HG03460 (cell line): ENCODE data around the gene EDN3.

ENCODE experiments used
- ATAC-seq: cut with Tn5 transposase; IDR thresholded peaks from one replicate; pipeline ENCODE4 v1.9.1; 2021; ENCODE audit not compliant: unreplicated experiment

EDN3 gene

DNA sequence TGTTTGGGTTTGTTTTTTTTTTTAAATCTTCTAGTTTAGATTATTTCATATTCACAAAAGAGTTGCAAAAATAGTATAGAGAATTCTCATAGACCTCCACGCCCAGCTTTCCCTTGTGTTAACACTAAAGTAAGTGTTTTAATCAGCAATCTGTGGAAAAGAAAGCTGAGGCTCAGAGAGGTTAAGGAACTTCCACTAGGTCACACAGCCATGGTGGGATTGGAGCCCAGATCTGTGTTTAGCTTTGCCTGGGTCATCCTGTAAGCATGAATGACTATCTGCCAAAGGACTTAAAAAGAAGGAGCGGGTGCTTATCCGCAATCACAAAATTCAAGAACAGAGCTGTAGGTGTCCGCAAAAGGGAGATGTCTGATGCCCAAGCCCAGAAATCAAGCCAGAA is 60.5 kb downstream of the EDN3 start:
- no peak for ATAC-seq

DNA sequence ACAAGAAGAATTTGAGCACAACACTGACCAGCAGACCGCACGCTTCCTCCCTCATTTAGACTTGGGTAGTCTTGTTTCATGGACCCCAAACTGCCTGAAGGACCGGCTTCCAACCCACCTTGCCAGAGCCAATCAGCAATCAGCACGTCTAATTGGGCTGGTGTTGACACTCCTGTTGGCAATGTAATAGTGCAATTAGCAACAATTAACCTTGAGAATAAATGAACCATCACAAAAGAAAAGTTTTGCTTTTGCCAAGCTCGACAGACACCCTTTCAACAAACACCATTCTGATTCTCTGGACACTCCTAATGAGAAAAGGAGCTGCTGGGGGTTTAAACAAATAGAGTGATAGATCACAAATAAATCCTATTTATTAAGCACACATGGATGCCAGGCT is 61.0 kb downstream of the EDN3 start:
- ATAC-seq = no peak

DNA sequence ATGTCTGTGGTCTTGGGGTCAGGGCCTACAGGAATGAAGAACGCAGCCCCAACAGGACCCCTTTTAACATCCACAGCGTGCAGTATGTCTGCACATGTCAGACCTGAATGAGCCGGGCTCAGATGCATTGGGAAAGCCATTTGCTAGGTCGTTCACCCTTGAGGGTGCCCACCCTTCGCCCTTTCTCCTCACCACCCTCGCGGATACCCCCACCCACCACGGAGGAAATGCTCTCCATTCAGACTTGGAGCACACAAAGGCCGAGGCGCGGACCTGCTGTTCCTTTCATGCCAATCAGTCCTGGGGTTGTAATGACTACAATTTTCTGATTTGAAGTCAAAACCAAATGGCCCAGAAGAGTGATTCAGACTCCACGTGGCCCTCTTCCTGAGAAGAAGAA is 62.7 kb downstream of the EDN3 start:
- no peak for ATAC-seq

DNA sequence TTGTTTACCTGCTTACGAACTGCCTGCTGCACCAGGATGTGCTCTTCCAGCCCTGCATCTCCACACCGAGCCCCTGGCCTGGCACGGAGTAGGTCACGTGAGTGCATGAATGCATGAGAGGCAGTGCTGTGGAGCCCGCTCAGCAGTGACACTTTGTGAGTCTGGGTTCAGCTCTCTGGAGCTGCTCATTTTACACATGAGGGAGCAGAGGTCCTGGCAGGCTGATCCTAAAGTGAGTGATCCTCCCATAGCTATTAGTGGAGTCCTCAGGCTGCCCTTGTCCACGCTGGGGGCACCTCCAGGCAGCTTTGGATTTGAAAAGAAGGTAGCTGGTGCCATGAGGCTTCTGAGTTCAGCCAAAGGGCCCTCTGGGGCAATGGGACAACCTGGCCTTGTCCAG is 64.2 kb downstream of the EDN3 start:
- no peak for ATAC-seq

DNA sequence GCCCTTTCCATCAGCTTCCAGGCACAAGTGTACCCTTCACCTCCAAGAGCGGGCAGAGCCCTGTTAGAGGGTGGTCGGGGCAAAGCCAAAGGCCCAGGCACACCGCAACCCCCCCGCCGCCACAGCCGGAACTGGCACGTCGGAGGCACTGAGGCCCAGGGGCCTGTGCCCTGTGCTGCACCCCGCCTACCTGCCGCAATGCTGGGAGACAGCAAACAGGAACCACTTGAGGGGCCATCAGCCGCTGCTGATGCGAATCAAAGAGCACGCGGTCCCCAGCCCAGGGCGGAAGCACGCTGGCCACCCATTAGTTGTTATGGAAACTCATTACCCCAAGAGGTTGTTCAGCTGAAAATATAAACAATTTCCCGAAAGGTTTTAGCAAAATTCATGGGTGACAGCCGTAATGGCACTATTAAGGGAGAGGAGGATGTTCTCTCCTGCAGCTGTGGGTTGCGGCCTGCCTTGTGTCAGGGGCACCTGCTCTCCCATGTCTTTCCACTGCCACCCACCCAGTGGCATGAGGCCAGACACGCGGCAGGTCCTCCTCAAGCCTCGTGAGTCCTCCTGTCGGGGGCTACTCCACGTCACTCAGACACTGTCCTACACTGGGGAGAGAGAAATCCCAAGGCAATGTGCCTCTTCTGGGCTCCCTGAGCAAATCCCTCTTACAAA is 65.3 kb downstream of the EDN3 start:
- no peak for ATAC-seq

GRCh38 chr20:59371431-59371830 is 71.0 kb downstream of the EDN3 start:
- no peak for ATAC-seq

DNA sequence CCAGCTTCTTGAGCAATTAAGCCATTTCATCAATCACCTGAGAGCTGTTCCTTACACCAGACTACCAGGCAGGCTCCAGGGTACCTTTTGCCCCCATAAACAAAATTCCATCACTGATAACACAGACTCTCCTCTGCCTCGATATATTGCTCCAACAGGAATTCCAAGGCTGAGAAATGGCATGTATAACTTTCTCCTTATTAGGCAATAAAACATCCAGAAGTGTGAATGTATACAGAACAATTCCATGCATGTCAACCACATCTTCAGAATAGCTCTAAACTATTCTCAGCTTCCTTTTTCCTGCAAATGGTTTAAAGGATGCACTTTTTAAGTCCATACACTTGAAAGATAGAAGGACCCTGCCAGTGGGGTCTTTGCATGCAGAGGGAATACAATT is 73.8 kb downstream of the EDN3 start:
- no peak for ATAC-seq

DNA sequence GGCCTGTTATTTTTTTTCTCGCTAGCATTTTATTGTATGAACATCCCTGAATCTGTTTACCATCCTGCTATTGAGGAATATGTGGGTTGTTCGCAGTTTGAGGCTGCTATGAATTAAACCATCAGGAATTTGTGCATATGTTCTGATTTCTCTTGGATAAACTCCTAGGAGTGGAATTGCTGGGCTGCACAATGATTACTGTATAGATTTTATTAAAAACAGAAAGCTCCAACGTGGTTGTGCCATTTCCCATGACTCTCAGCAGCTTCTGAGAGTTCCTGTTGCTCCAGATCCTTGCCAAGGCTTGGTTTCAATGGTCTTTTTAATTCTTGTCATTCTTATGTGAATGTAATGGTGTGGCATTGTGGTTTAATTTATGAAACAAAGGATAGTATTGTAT is 75.1 kb downstream of the EDN3 start:
- ATAC-seq = no peak
